Measurements from ENCODE around the gene ADAMTS12. TPM values are rescaled to one million over a fixed set of nuclear protein-coding genes. Genes with fewer than 3 reads are reported as not detected.

The ADAMTS12 gene
- total RNA-seq, 1 experiment from 2014 or later, result not detected

DNA sequence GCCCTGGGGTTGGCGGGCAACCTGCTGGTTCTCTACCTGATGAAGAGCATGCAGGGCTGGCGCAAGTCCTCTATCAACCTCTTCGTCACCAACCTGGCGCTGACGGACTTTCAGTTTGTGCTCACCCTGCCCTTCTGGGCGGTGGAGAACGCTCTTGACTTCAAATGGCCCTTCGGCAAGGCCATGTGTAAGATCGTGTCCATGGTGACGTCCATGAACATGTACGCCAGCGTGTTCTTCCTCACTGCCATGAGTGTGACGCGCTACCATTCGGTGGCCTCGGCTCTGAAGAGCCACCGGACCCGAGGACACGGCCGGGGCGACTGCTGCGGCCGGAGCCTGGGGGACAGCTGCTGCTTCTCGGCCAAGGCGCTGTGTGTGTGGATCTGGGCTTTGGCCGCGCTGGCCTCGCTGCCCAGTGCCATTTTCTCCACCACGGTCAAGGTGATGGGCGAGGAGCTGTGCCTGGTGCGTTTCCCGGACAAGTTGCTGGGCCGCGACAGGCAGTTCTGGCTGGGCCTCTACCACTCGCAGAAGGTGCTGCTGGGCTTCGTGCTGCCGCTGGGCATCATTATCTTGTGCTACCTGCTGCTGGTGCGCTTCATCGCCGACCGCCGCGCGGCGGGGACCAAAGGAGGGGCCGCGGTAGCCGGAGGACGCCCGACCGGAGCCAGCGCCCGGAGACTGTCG lies 45.4 kb upstream of the ADAMTS12 start:
- H3K9me3 ChIP-seq, result no peaks in the 10 kb centered on the region
- H3K27me3 Mint-ChIP-seq (ENCODE audit: insufficient read depth, unreplicated experiment), result peaks cover 11% of the 10 kb centered on the region
- no peaks in the 10 kb centered on the region for H3K36me3 ChIP-seq (ENCODE audit: control insufficient read depth, insufficient read depth, low read length)
- no TSS peak for BruUV-seq (replicated peaks)
- TF ChIP-seq, protein P1, sequence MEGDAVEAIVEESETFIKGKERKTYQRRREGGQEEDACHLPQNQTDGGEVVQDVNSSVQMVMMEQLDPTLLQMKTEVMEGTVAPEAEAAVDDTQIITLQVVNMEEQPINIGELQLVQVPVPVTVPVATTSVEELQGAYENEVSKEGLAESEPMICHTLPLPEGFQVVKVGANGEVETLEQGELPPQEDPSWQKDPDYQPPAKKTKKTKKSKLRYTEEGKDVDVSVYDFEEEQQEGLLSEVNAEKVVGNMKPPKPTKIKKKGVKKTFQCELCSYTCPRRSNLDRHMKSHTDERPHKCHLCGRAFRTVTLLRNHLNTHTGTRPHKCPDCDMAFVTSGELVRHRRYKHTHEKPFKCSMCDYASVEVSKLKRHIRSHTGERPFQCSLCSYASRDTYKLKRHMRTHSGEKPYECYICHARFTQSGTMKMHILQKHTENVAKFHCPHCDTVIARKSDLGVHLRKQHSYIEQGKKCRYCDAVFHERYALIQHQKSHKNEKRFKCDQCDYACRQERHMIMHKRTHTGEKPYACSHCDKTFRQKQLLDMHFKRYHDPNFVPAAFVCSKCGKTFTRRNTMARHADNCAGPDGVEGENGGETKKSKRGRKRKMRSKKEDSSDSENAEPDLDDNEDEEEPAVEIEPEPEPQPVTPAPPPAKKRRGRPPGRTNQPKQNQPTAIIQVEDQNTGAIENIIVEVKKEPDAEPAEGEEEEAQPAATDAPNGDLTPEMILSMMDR (IDR thresholded peaks at IDR 0.05; ENCODE audit: insufficient read depth in 1 of 2, low read depth in 1 of 2, low read length in 1 of 2, severe bottlenecking in 1 of 2, unreplicated experiment in 1 of 2), result no peak
- H3K4me1 ChIP-seq, result no peaks in the 10 kb centered on the region
- POLR2A ChIA-PET, result no interaction called here
- intact Hi-C loops (cut with micrococcal nuclease; ENCODE audit: unreplicated experiment), result loop anchor here (10.0 kb wide), 1 partner anchor 202 kb away; no protein-coding TSS in a partner anchor
- no peak for DNase-seq
- CTCF ChIA-PET, result no interaction called here
- no peak overlapping the region for H3K4me3 Mint-ChIP-seq (ENCODE audit: unreplicated experiment)
- no peak overlapping the region for H3K27ac Mint-ChIP-seq (ENCODE audit: unreplicated experiment)
- no peaks in the 10 kb centered on the region for H3K9me3 Mint-ChIP-seq (ENCODE audit: unreplicated experiment)
- H3K4me1 Mint-ChIP-seq (ENCODE audit: low read depth, unreplicated experiment), result no peaks in the 10 kb centered on the region
- H3K27me3 ChIP-seq (replicated peaks; ENCODE audit: control insufficient read depth, insufficient read depth, low read length), result no peaks in the 10 kb centered on the region
- no peak overlapping the region for H3K4me3 ChIP-seq (ENCODE audit: low read depth, low read length)
- H3K36me3 Mint-ChIP-seq (ENCODE audit: insufficient read depth, unreplicated experiment), result no peaks in the 10 kb centered on the region

DNA sequence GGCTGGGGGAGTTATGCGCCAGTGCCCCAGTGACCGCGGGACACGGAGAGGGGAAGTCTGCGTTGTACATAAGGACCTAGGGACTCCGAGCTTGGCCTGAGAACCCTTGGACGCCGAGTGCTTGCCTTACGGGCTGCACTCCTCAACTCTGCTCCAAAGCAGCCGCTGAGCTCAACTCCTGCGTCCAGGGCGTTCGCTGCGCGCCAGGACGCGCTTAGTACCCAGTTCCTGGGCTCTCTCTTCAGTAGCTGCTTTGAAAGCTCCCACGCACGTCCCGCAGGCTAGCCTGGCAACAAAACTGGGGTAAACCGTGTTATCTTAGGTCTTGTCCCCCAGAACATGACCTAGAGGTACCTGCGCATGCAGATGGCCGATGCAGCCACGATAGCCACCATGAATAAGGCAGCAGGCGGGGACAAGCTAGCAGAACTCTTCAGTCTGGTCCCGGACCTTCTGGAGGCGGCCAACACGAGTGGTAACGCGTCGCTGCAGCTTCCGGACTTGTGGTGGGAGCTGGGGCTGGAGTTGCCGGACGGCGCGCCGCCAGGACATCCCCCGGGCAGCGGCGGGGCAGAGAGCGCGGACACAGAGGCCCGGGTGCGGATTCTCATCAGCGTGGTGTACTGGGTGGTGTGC lies 44.7 kb upstream of the ADAMTS12 start, which contains the start of gene RXFP3:
Gene RXFP3 (plus strand): TSS at position 6 of the 636 bp plus-strand sequence. CDS start 355 bp downstream, at position 361.
- no peak within 1 kb of the TSS for H3K4me3 ChIP-seq (ENCODE audit: low read depth, low read length)

DNA sequence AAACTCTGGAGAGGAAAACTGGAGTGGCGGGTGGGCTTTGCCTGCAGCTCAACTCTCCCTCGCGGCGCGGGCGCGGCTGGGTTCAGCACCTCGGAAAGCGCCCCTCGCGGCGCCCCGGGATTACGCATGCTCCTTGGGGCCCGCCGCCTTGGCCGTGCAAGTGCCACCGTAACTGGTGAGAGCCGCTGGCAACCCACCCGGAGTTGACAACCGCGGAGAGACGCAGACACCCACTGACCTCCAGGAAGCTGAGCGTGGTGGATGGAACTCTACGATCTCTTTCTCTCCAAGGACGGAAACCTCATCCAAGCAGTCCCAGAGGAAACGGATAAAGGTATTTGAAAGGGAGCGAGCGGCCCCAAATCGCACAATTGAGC lies 44.2 kb upstream of the ADAMTS12 start:
- H3K4me3 ChIP-seq (ENCODE audit: low read depth, low read length), result no peak overlapping the region
- TF ChIP-seq, protein P1 (IDR thresholded peaks at IDR 0.05; ENCODE audit: insufficient read depth in 1 of 2, low read depth in 1 of 2, low read length in 1 of 2, severe bottlenecking in 1 of 2, unreplicated experiment in 1 of 2), result no peak
- Mint-ChIP-seq H3K4me1 (ENCODE audit: low read depth, unreplicated experiment) (no peaks in the 10 kb centered on the region), H3K4me3 (ENCODE audit: unreplicated experiment) (no peak overlapping the region), H3K27me3 (ENCODE audit: insufficient read depth, unreplicated experiment) (peaks cover 17% of the 10 kb centered on the region), H3K9me3 (ENCODE audit: unreplicated experiment) (no peaks in the 10 kb centered on the region), H3K36me3 (ENCODE audit: insufficient read depth, unreplicated experiment) (no peaks in the 10 kb centered on the region), H3K27ac (ENCODE audit: unreplicated experiment) (no peak overlapping the region)
- ChIA-PET CTCF (interaction anchor here (2.2 kb wide), 1 partner anchor 347 kb away, joined by 21 read pairs; no protein-coding TSS in a partner anchor), POLR2A (no interaction called here)
- no peak for DNase-seq
- no peaks in the 10 kb centered on the region for H3K9me3 ChIP-seq
- intact Hi-C loops (cut with micrococcal nuclease; ENCODE audit: unreplicated experiment), result loop anchor here (10.0 kb wide), 1 partner anchor 201 kb away; no protein-coding TSS in a partner anchor
- H3K4me1 ChIP-seq, result no peaks in the 10 kb centered on the region
- no peaks in the 10 kb centered on the region for H3K36me3 ChIP-seq (ENCODE audit: control insufficient read depth, insufficient read depth, low read length)
- BruUV-seq (replicated peaks), result no TSS peak
- H3K27me3 ChIP-seq (replicated peaks; ENCODE audit: control insufficient read depth, insufficient read depth, low read length), result no peaks in the 10 kb centered on the region

More for the DNA sequence above, 44.7 kb upstream of the ADAMTS12 start, which contains the start of gene RXFP3:
- no peaks in the 10 kb centered on the region for H3K9me3 ChIP-seq
- intact Hi-C loops (cut with micrococcal nuclease; ENCODE audit: unreplicated experiment), result loop anchor here (10.0 kb wide), 1 partner anchor 202 kb away; no protein-coding TSS in a partner anchor
- ChIA-PET CTCF (no interaction called here), POLR2A (no interaction called here)
- H3K4me1 ChIP-seq, result no peaks in the 10 kb centered on the region
- H3K4me1 Mint-ChIP-seq (ENCODE audit: low read depth, unreplicated experiment), result no peaks in the 10 kb centered on the region
- no peaks in the 10 kb centered on the region for H3K9me3 Mint-ChIP-seq (ENCODE audit: unreplicated experiment)
- no peaks in the 10 kb centered on the region for H3K36me3 ChIP-seq (ENCODE audit: control insufficient read depth, insufficient read depth, low read length)
- no peak within 1 kb of the TSS for H3K4me3 Mint-ChIP-seq (ENCODE audit: unreplicated experiment)
- TF ChIP-seq, protein P1 (IDR thresholded peaks at IDR 0.05; ENCODE audit: insufficient read depth in 1 of 2, low read depth in 1 of 2, low read length in 1 of 2, severe bottlenecking in 1 of 2, unreplicated experiment in 1 of 2), result no peak
- no peaks in the 10 kb centered on the region for H3K27me3 ChIP-seq (replicated peaks; ENCODE audit: control insufficient read depth, insufficient read depth, low read length)
- H3K27ac Mint-ChIP-seq (ENCODE audit: unreplicated experiment), result no peak within 1 kb of the TSS
- H3K27me3 Mint-ChIP-seq (ENCODE audit: insufficient read depth, unreplicated experiment), result peaks cover 14% of the 10 kb centered on the region
- H3K36me3 Mint-ChIP-seq (ENCODE audit: insufficient read depth, unreplicated experiment), result no peaks in the 10 kb centered on the region
- BruUV-seq (replicated peaks), result no TSS peak
- DNase-seq, result no peak
